ENCODE data around the gene NEK4. TPM values are rescaled to one million over a fixed set of nuclear protein-coding genes. Genes with fewer than 3 reads are reported as not detected.
"Not testable (repeated sequence)": the region's sequence is repeated elsewhere in the genome, so short reads cannot be mapped to it uniquely, and the experiment has no call there.

Gene NEK4
- total RNA-seq, 1 donor, result 12.3 TPM

GRCh38 chr3:52777127-52777958, 6.6 kb upstream of the NEK4 start, which contains the start of gene ITIH1:
Gene ITIH1 (plus strand): TSS chr3:52777599. CDS start chr3:52777616, 17 bp downstream.
- Histone ChIP-seq H3K4me1 (ENCODE audit: insufficient read depth, low read length) (peaks cover 34% of the 10 kb centered on the region), H3K27me3 (ENCODE audit: insufficient read depth, low read length) (no peaks in the 10 kb centered on the region), H3K4me3 (ENCODE audit: low read length) (no peak within 1 kb of the TSS), H3K9me3 (ENCODE audit: low read depth, low read length) (no peaks in the 10 kb centered on the region)

- not testable (repeated sequence) for H3K27me3 ChIP-seq (ENCODE audit: insufficient read depth, low read length); H3K4me3 ChIP-seq (ENCODE audit: low read length); H3K9me3 ChIP-seq (ENCODE audit: low read depth, low read length)
- H3K4me1 ChIP-seq (ENCODE audit: insufficient read depth, low read length), result peaks cover 37% of the 10 kb centered on the region
These were observed 5.7 kb upstream of the NEK4 start for GRCh38 chr3:52776486-52776885.

GRCh38 chr3:52775877-52776276, 5.1 kb upstream of the NEK4 start:
- Histone ChIP-seq H3K9me3 (ENCODE audit: low read depth, low read length) (no peaks in the 10 kb centered on the region), H3K4me3 (ENCODE audit: low read length) (no peak overlapping the region), H3K27me3 (ENCODE audit: insufficient read depth, low read length) (no peaks in the 10 kb centered on the region), H3K4me1 (ENCODE audit: insufficient read depth, low read length) (peaks cover 43% of the 10 kb centered on the region)

- Histone ChIP-seq H3K27me3 (ENCODE audit: insufficient read depth, low read length) (no peaks in the 10 kb centered on the region), H3K4me1 (ENCODE audit: insufficient read depth, low read length) (peaks cover 39% of the 10 kb centered on the region), H3K4me3 (ENCODE audit: low read length) (no peak overlapping the region), H3K9me3 (ENCODE audit: low read depth, low read length) (no peaks in the 10 kb centered on the region)
These were observed 4.4 kb upstream of the NEK4 start for GRCh38 chr3:52774901-52775864.

DNA sequence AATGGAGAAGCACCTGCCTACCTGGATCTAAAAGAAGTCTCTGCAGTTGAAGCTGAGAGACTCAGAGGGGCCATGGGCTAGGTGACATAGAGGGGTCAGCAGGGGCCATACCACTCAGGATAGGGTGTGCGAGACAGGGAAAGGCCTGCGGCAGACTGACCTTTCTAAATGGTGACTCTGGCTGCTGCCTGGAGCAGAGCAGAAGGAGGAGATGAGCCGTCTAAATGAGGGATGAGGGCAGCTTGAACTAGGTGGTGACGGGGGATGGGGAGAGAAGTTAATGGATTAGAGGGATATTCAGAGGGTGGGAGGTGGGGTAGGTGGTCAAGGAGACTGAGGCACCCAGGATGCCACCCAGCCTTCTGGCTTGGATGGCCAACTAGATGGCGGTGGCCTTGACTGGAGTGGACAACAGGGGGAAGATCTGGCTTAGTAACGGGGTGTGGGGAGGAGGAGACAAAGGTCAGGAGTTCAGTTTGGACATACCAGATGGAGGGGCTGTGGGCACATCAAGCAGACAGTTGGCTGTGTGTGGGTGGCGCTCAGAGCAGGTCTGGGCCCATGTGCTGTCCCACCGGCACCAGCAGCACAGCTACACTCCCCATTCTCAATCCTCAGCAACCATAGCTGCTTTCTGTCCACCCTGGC, 3.5 kb upstream of the NEK4 start:
- H3K4me1 ChIP-seq (ENCODE audit: insufficient read depth, low read length), result peaks cover 39% of the 10 kb centered on the region
- no peaks in the 10 kb centered on the region for H3K27me3 ChIP-seq (ENCODE audit: insufficient read depth, low read length)
- no peaks in the 10 kb centered on the region for H3K9me3 ChIP-seq (ENCODE audit: low read depth, low read length)
- H3K4me3 ChIP-seq (ENCODE audit: low read length), result no peak overlapping the region

DNA sequence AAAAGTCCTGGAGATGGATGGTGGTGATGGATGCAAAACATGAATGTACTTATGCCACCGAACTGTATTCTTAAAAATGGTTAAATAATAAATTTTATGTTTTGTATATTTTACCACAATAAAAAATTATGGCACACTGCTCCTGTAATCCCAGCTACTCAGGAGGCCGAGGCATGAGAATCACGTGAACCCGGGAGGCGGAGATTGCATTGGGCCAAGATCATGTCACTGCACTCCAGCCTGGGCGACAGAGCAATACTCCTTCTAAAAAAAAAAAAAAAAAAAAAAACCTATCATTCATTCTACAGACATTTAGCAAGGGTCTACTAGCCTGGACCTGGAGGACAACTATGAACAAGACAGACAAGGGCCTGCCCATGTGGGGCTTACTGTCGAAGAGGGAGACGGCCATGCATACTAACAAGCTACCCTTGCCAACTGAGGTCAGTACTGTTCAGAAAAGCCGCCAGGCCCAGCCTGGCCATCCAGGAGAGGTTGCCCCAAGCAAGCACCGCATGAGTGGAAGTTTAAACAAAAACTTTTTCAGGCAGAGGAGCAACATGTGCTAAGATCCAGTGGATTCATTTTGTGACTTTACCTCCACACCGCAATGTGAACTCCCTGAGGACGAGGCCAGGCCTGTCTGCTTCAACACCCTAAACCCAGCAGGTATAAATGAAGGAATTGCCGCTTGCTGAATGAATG, 2.8 kb upstream of the NEK4 start:
- H3K4me3 ChIP-seq (ENCODE audit: low read length), result no peak overlapping the region
- peaks cover 33% of the 10 kb centered on the region for H3K4me1 ChIP-seq (ENCODE audit: insufficient read depth, low read length)
- no peaks in the 10 kb centered on the region for H3K27me3 ChIP-seq (ENCODE audit: insufficient read depth, low read length)
- no peaks in the 10 kb centered on the region for H3K9me3 ChIP-seq (ENCODE audit: low read depth, low read length)

- Histone ChIP-seq H3K4me3 (ENCODE audit: low read length) (no peak overlapping the region), H3K4me1 (ENCODE audit: insufficient read depth, low read length) (peaks cover 33% of the 10 kb centered on the region), H3K9me3 (ENCODE audit: low read depth, low read length) (no peaks in the 10 kb centered on the region), H3K27me3 (ENCODE audit: insufficient read depth, low read length) (no peaks in the 10 kb centered on the region)
These were observed 962 bp upstream of the NEK4 start for GRCh38 chr3:52771702-52772101.

- Histone ChIP-seq H3K9me3 (ENCODE audit: low read depth, low read length) (no peaks in the 10 kb centered on the region), H3K4me1 (ENCODE audit: insufficient read depth, low read length) (peaks cover 33% of the 10 kb centered on the region), H3K27me3 (ENCODE audit: insufficient read depth, low read length) (no peaks in the 10 kb centered on the region), H3K4me3 (ENCODE audit: low read length) (peak overlapping the region; percentile 66)
These were observed 568 bp upstream of the NEK4 start for GRCh38 chr3:52771334-52771681.

GRCh38 chr3:52769786-52770455, 819 bp downstream of the NEK4 start:
- Histone ChIP-seq H3K4me1 (ENCODE audit: insufficient read depth, low read length) (peaks cover 21% of the 10 kb centered on the region), H3K4me3 (ENCODE audit: low read length) (peak overlapping the region; percentile 66), H3K9me3 (ENCODE audit: low read depth, low read length) (no peaks in the 10 kb centered on the region), H3K27me3 (ENCODE audit: insufficient read depth, low read length) (no peaks in the 10 kb centered on the region)

GRCh38 chr3:52763466-52763865, 7.3 kb downstream of the NEK4 start:
- Histone ChIP-seq H3K4me3 (ENCODE audit: low read length) (no peak overlapping the region), H3K9me3 (ENCODE audit: low read depth, low read length) (no peaks in the 10 kb centered on the region), H3K27me3 (ENCODE audit: insufficient read depth, low read length) (no peaks in the 10 kb centered on the region)

GRCh38 chr3:52756141-52756540, 14.6 kb downstream of the NEK4 start:
- H3K4me3 ChIP-seq (ENCODE audit: low read length), result no peak overlapping the region
- peaks cover 11% of the 10 kb centered on the region for H3K4me1 ChIP-seq (ENCODE audit: insufficient read depth, low read length)
- H3K27me3 ChIP-seq (ENCODE audit: insufficient read depth, low read length), result no peaks in the 10 kb centered on the region
- no peaks in the 10 kb centered on the region for H3K9me3 ChIP-seq (ENCODE audit: low read depth, low read length)

More at GRCh38 chr3:52763466-52763865, 7.3 kb downstream of the NEK4 start:
- H3K4me1 ChIP-seq (ENCODE audit: insufficient read depth, low read length), result peaks cover 27% of the 10 kb centered on the region

DNA sequence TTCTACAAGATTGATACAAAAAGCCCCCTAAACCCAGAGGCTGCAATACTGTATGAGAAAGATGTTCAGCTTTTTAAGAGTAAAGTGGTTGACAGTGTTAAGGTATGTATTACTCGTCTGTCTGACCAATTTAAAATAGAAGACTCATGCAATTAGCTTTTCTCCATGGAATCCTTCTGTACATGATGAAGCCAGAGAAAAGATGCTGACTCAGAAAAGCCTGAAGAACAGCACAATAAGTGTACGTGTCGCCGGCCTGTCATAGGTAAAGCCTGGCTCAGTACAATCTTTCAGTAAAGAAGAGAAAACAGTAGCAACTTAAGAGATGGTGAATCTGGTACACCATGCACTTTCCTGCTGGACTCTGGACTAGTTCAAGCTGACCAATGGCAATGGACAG, 16.4 kb downstream of the NEK4 start:
- H3K4me1 ChIP-seq (ENCODE audit: insufficient read depth, low read length), result peaks cover 11% of the 10 kb centered on the region
- H3K27me3 ChIP-seq (ENCODE audit: insufficient read depth, low read length), result no peaks in the 10 kb centered on the region
- H3K4me3 ChIP-seq (ENCODE audit: low read length), result no peak overlapping the region
- H3K9me3 ChIP-seq (ENCODE audit: low read depth, low read length), result no peaks in the 10 kb centered on the region

DNA sequence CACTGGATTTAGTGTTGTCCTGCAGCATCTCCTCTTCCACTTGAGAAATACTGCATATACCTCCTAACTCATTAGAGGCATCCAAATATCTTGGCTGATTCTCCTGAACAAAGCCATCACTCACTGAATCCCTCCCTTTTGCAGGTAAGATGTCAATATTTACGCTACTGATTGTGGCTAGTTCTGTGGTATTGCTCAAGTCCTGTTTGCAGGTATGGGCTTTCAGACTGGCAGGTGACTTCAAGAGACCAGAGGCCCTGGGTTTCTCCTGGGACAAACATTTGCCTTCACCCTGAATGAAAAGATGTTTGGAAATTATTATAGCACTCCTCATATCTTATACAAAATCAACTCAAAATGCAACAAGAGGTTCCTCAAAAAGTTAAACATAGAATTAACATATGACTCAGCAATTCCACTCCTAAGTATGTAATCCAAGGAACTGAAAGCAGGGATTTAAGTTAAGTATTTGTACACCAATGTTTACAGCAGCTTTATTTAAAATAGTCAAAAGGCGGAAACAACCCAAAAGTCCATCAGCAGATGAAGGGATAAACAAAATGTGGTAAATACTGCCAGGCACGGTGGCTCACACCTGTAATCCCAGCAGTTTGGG, 18.6 kb downstream of the NEK4 start:
- no peaks in the 10 kb centered on the region for H3K9me3 ChIP-seq (ENCODE audit: low read depth, low read length)
- H3K27me3 ChIP-seq (ENCODE audit: insufficient read depth, low read length), result no peaks in the 10 kb centered on the region
- no peak overlapping the region for H3K4me3 ChIP-seq (ENCODE audit: low read length)
- peaks cover 11% of the 10 kb centered on the region for H3K4me1 ChIP-seq (ENCODE audit: insufficient read depth, low read length)

DNA sequence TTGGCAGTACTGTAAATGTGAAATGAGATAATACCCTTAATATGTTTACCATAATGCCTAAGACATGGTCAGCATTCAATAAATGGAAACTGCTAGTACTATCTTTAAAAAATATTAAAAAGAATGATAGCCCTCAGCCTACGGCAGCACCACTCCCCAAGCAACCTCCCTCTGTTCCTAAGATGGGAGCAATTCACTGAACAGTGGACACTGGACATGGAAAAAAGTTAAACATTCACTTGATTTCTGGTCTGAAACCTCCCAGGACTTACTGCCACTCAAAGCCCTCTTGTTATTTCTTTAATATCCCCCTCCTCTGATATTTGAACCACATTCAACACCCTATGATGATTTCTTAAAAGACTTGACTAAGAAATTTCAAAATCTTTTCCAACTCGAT, 27.0 kb downstream of the NEK4 start:
- Histone ChIP-seq H3K9me3 (ENCODE audit: low read depth, low read length) (no peaks in the 10 kb centered on the region), H3K4me1 (ENCODE audit: insufficient read depth, low read length) (no peaks in the 10 kb centered on the region), H3K27me3 (ENCODE audit: insufficient read depth, low read length) (no peaks in the 10 kb centered on the region), H3K4me3 (ENCODE audit: low read length) (no peak overlapping the region)
